Esophagus squamous epithelium (tissue), 4 donors: ENCODE data around the gene NSUN4.

Source experiments
- CTCF ChIP-seq, 6 experiments: fragments of 450-650 bp in 4 of 6; fragments of 200-600 bp in 2 of 6; sonication (generic) in 2 of 6; IDR thresholded peaks; one replicate each; pipeline ENCODE4 v1.5.1; 2016 to 2019; ENCODE audit warnings: antibody characterized with exemption in 6 of 6, mild to moderate bottlenecking in 4 of 6, moderate library complexity in 4 of 6
- POLR2A ChIP-seq, 4 donors: fragments of 450-650 bp; IDR thresholded peaks; one replicate each; pipeline ENCODE4 v1.6.1; 2017; ENCODE audit warnings: antibody characterized with exemption in 4 of 4, mild to moderate bottlenecking in 4 of 4, moderate library complexity in 3 of 4

GRCh38 chr1:46401154-46401913 is 60.7 kb downstream of the NSUN4 start:
- TF ChIP-seq CTCF (IDR thresholded peaks at IDR 0.05) (no peak), POLR2A (IDR thresholded peaks at IDR 0.05) (no peak)
